GM18517 (cell line): ENCODE data around the gene WAPL.

ENCODE experiments used
- ATAC-seq: cut with Tn5 transposase; IDR thresholded peaks from one replicate; pipeline ENCODE4 v1.9.1; 2021; ENCODE audit warnings: mild to moderate bottlenecking, moderate library complexity; ENCODE audit not compliant: unreplicated experiment

Gene WAPL

DNA sequence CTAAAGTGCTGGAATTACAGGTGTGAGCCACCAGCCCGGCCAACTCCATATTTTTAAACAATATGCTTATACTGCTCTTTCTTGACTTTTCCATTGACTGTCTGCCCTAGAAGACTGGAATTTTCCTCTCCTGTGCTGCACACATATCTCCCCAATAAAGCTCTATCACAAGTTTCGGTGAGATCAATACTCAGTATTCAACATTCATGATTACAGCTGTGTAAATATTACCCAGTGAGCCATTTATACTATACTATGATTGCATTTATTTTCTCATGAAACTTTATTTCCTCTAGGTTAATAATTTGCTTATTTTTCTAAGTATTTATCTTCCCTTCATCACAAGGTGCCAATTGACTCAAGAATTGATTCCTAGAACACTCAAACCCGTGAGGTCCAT lies 106.5 kb downstream of the WAPL start:
- no peak for ATAC-seq

DNA sequence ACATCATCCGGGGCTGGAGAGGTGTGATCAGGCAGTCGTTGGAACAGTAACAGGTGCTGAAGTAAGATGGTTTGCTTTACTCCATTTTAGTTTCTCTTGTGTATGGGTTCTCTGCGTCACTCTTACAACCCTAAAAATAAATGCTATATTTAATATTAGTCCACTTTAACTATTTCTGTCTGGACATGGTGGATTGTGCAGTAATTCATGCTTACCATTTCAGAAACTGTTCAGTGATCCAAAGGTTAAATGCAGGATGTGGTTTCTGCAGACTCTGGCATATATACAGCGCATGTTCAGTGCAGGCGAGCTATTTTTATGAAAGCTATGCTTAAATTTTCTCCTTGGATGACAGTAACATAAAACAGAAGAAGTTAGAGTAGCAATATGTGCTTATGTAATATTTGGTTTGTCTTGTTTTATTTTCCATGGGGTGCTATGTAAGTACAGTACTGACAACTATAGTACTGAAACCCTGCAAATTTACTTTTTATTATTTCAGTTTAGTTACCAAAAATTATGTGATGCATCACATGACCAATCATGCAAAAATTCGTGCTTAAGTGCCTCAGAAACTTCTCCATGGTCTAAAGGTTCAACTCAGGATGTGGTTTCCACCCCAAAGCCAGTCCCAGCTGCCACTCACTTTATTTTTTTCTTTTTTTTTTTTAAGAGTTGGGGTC lies 108.4 kb downstream of the WAPL start:
- ATAC-seq = peak; percentile 75

DNA sequence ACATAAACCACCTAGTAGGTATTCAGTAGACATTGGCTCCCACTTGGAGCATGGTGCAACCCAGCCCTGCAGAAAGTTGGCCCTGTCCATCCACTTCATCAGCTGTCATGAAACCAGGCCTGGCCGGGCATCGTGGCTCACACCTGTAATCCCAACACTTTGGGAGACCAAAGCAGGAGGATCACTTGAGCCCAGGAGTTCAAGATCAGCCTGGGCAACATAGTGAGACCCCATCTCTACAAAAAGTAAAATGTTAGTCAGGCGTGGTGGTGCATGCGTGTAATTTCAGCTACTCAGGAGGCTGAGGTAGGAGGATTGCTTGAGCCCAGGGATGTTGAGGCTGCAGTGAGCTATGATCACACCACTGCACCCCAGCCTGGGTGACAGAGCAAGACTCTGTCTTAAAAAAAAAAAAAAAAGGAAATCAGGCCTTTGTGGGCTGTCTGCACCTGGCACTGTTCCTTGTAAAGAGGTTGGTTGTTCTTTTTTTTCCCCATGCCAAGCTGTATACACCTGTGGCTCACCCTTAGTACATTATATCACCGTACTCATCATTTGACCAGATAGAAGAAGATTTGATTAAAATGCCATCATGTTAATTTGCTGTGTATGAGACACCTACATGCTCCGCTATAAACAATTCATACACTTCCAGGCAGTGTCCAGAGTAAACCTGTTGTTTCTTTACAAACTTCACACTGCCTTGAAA lies 109.6 kb downstream of the WAPL start:
- ATAC-seq = peak; percentile 1

DNA sequence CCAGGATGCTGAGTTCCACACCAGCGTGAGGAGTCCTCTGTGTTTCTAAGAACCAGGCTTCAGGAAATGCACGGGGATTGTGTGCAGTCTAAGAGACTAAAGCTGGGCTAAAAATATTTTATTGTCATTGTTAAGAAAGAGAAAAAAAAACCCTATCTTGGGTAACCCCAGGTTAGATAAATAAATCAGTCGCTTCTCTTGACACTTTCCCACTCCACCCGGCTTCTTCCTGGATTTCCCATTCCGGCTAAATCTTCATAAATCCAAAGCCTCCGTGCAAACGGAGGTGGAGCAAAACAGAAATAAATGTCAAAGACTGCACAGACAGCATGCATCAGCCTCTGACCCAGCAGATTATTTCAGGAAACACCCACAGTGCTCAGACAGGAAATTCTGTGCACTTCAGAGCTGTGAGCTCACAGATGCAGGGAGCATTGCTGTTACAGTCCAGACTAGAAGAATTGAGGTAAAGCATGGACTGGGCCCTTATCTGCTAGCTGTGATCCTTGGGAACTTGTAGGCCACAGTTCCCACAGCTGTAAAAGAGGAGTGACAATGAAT lies 110.2 kb downstream of the WAPL start:
- ATAC-seq = peak; percentile 45

DNA sequence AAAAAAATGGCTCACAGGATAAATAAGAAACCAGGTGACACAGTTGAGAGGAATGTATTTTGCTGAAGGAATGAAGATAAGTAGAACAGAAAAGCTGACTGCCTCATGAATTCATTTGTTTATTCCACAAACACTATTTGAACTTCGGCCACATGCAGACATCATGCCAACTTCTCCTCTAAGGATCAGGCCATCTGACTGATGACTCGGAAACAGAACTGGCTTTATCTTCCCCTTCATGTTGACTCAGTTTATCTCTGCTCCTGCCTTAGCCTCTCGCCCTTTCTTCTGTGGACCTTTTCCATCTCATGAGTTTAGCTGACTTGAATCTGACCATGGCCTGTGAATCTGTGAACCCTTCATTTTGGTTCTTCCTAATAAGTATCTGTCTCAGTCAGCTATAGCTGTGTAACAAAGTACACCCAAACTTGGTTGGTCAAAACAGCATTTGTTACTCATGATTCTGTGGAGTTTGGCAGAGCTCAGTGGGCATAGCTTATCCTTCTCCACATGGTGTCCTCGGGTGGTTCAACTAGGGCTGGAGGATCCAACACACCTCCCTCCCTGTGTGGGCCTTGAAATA lies 111.0 kb downstream of the WAPL start:
- ATAC-seq = no peak

DNA sequence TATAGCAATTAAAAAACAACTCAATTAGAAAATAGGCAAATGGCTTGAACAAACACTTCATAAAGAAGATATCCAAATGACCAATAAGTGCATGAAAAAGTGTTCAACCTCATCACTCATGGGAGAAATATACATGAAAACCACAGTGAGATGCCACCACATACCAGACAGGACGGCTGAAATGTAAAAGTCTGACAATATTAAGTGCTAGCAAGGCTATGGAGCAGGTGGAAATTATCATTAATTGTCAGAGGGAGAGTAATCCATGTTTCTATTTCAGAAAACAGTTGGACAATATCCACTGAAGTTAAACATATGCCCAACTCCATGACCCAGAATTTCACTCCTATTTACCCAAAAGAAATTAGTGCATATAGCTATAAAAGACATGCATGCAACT lies 112.4 kb downstream of the WAPL start:
- no peak for ATAC-seq

DNA sequence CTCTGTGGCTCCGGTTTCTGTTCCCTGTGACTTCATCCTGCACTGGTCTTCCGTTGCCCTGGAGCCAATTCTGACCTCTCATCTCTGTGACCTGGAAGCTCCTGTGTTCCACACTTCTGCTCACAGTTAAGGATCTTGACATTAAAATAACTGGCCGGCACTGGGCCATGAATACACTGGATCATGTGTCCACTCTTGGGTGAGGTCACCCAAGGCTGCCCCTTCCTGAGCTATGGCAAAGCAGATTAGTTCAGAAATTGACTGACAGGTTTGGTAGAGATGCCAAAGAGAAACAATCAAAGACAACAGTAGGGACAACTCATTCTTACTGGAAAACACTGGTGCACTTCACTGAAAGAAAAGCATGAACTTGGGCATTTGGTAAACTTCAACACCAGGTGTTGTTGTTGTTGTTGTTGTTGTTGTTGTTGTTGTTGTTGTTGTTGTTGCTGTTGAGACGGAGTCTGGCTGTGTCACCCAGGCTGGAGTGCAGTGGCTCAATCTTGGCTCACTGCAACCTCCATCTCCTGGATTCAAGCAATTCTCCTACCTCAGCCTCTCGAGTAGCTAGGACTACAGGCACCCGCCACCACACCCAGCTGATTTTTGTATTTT lies 118.3 kb downstream of the WAPL start:
- ATAC-seq = no peak

DNA sequence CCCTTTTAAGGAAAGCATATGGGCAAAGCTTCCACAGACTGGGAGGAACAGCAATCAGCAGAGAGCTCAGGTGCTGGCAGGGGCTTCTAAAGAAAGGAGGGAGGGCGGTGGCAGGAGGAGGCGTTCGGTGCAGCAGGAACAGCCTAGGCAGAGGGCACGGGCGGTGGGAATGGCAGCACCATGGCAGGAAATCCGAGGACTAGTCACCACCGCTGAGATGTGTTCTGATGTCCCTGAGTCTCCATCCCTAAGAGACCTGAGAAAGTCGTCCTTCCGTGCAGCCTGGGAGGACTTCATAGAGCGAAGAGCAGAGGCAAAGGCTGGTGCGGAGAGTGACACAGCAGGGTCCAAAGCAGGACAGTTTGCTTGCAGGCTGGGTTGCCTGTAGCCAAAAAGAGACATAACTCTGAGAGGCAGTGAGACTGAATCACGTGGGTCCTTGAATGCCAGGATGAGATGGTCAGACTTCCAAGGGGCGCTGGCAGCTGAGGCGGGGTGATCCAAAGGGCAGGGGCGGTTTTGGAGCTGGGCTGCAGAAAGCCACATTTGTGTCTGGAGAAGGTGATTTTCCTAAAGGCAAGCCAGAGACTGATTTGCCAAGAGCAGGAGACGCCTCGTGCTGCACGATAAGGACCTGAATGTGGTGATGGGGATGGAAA lies 119.2 kb downstream of the WAPL start:
- ATAC-seq = no peak

DNA sequence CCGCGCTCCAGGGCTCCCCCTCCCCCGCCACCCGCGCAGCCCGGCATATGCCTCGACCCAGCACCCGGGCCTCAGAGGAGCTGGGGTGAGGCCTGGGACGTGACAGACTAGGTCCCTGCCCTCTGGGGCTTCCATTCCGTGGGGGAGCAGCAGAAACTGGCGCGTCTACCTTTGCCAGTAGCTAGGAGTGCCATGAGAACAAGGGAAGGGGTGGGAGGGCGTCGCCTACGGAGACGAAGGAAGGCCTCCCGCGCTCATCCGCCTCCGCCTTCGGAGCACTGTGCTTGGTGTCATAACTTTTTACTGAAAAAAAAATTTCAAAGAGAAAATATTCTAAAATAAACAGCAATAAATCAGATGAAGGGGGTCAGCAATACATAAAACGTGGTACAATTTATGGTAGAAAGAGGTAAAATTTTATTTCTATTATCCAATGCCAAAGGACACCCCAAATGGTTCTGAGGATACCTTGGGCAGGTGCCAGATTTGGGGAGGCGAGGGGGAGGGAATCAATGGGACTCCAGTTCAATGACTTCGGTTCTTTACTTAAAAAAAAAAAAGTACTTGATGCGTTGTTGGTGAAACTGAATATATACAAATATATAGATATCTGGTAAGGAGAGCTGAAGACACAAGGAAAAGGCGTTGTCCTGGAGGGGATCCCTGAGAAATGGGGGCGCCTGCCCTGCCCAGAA lies 119.9 kb downstream of the WAPL start:
- peak; percentile 7 for ATAC-seq

DNA sequence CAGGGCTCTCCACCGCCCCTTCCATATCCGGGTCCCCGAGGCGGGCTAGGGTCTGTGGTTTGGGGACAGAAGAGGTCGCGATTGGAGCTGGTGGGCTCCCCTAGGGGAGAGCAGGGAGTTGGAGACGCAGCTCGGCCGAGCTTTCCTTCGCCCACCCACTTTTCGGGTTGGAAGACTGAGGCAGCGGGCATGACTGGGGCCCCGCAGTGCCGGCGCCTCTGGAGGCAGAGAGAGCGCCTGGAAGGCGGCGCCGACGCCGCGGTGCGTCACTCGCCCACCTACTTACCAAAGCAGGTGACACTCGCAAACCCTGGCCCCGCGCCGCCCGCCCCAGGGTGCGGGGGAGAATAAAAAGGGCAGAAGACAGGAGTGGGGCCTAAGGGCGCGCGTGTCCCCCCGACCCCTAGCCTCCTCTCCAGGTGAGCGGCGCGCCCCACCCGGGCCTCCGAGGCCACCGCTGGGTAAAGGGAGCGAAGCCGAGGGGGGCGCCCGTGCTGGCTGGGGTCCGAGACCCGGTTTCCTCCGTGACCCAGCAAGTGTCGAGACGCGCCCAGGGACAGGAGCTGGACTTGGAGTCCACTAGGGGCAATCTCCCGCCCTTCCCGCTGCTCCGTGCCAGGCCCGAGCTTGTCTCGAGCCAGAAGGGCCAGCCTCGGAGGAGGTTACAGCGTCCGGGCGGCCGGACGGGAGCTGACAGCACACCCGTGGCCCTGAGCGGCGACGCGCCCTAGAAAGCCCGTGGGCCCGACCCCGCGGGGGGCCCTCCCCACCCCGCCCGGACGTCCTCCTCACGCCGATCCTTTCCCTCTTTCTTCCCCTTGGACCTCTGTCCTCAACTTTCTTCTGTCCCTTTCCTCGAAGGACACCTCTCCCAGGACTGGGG lies 120.6 kb downstream of the WAPL start:
- ATAC-seq = peak; percentile 37

DNA sequence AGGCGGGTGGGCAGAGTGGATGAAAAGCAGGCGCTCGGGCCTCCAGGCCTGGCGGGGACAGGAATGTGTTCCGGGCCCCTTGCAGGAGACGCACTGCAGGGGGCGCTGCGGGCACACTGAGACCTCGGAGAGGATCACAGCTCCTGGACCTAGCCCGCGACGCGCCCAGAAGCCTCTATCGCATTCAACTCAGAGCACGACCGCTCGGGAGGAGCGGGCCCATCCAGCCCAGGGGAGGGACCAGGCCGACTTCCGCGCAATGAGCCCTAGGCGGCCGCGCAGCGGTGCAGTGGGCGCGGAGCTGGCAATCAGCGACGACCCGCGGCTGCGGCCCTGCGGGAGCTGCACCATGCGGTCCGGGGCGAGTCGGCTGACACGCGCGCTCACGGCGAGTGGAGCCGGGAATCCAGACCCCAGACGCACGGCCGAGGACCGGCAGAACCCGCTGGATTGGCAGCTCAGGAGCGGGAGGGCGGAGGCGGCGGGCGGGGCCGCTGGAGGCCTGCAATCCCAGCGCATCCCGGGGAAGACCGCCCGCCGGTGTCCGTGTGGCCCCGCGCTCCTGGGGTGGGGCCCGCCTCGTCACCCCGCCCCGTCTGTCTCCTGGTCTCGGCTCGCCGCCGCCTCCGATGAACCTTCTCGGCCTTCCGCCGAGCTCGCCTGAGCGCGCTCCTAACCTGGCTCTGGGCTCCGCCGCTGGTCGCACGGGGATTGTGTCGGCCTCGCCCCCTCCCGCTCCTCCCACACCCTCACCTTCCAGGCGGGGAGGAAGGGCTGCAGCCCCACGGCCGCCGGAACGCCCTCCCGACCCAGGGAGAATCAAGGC lies 121.5 kb downstream of the WAPL start:
- ATAC-seq = peak; percentile 83

DNA sequence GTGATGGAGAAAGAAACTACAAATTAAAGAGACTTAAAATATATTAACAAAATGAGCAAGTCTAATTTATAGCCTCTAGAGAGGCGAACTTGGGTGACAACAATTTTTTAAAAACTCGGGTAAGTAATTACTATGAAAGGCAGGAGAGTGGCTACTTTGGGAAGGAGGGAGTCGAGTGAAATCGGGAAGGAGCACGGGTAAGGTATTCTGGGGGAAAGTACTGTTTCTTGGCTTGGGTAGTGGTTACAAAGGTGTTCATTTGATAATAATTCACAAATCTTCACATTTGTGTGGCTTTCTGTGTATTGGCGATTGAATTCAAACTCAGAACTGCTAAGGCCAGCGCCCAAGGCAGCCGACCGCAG lies 122.1 kb downstream of the WAPL start:
- peak; percentile 1 for ATAC-seq

DNA sequence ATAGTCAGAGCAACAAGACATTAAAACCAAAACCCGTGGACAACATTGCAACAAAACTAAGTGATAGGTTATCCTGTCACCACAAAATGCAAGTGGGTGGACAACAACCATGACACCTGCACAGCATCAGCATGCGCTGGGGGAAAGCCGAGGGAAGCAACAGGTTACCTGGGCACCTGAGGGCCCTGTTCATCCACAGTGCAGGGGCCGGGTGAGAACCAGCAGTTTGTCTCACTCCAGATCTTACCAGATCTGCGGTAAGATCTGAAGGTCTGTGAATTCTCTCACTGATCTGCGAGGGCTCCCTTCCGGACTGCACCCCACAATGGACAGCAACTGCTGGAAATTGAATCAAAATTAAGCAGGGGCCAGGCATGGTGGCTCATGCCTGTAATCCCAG lies 124.5 kb downstream of the WAPL start:
- no peak for ATAC-seq

DNA sequence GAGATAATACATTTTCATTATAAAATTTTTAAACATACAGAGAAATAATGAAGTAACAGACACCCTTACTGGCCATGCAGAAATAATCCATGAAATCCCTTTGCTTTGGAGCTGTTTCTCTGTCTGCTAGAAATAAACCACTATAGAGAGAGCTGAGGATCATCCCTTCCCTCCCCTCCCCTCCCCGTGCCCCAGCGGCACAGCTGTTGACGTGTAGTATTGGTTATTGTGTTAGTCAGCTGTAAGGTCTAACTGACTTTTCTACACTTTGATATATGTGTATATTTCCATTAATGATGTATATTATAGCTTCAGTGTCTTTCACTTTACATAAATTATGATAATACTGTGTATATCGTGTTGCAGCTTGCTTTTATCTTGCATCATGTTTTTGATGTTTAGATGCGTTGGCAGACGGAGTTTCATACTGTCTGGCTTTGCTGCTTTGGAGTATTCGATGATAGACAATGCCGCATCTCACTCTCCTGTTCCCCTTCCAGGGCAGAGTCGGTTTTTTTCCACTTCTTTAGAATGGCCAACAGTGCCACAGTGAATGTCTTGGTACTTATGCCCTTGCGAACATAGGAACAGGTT lies 127.6 kb downstream of the WAPL start:
- ATAC-seq = no peak

DNA sequence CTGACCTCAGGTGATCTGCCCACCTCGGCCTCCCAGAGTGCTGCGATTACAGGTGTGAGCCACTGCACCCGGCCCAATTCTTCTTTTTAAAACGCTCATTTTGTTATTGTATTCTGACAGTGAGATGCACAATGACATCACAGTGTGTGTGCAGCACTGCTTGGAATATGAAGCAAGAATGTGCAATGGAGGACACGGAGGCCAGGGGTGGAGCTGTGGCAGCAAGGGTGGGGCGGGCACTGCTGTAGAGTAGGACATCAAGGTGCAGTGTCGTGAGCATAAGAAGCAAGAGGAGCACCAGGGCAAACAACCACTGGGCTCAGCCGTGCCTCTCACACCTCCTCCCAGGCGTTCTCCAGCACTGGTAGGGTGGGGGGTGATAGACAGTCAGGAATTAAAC lies 128.2 kb downstream of the WAPL start:
- no peak for ATAC-seq

DNA sequence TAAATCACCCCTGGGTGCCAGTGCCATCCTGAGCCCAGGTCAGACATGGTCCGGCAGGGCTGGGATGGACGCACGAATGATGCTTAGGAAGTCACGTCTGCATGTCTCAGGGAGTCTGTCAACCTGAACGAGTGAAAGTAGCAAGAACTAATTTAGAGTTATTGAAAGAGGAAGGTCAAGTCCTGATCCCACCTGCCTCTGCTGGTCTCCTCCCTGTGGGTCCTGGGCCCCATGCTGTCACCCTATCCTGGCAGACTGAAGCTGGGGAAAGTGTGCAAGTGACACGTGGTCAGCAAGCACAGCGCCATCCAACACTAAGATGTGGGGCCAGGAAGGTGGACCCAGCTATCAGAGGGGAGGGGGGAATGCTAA lies 128.9 kb downstream of the WAPL start:
- ATAC-seq = peak; percentile 53

DNA sequence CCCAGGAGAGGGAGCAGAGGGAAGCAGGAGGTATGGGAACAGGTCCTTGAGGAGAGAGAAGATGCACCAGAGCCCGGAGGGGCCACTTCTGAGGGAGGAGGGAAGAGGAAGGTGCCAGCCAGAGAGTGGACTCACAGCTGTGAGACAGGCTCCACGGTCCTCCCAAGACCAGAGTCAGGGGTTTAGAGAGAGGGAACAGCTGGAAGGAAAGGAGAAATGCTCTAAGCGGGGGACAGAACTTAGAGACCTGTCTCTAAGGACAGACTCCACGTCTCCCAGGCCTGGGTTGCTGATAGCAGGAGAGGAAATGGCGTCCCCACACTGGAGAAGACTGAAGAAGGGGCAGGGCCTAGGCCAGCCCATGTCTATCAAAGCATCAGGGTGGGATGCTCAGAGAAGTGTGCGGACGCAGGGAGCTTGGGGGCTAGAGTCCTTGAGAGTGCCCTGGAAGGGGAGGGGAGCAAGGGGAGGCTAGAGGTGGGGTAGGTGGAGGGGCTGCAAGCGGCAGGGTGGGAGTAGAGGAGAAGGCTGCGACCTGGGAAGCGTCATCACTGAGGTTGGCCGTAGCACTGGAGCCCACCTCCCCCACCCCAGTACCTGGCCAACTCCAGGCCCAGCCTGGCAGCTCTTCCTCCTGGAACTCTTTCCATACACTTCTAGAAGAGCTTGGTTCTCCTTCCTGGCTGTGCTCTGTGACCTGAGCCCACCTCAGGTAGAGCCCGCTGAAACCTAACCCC lies 129.4 kb downstream of the WAPL start:
- ATAC-seq = peak; percentile 6
